AG10803 (cell line): ENCODE data around the gene CXCR6.

Source experiments
- DNase-seq: peaks from one replicate; pipeline ENCODE4 v3.0.0; 2010; ENCODE audit warnings: low read depth
- H3K4me3 ChIP-seq: 2 replicates; pipeline ENCODE4 v1.5.1; 2011; ENCODE audit warnings: mild to moderate bottlenecking, low read length, control low read depth
- CTCF ChIP-seq: conservative IDR thresholded peaks from 2 replicates; pipeline ENCODE4 v1.5.1; 2011; ENCODE audit warnings: mild to moderate bottlenecking, low read length, control low read depth, inconsistent platforms

The CXCR6 gene

GRCh38 chr3:45922039-45922326 is 21.3 kb upstream of the CXCR6 start:
- DNase-seq, result no peak
- no peak for TF ChIP-seq CTCF

GRCh38 chr3:45922950-45923590 is 20.2 kb upstream of the CXCR6 start:
- no peak overlapping the region for H3K4me3 ChIP-seq
- TF ChIP-seq CTCF, result no peak
- no peak for DNase-seq

More at GRCh38 chr3:45922039-45922326, 21.3 kb upstream of the CXCR6 start:
- no peak overlapping the region for H3K4me3 ChIP-seq

GRCh38 chr3:45923755-45924154 is 19.5 kb upstream of the CXCR6 start:
- TF ChIP-seq CTCF, result no peak
- H3K4me3 ChIP-seq, result no peak overlapping the region
- peak; percentile 55 for DNase-seq

- no peak for TF ChIP-seq CTCF
- H3K4me3 ChIP-seq, result no peak overlapping the region
- DNase-seq, result peak; percentile 46
Observed at GRCh38 chr3:45927881-45928280, 15.4 kb upstream of the CXCR6 start.

- TF ChIP-seq CTCF, result peak; percentile 81
- no peak overlapping the region for H3K4me3 ChIP-seq
- peak; percentile 16 for DNase-seq
Observed at GRCh38 chr3:45929042-45929679, 14.1 kb upstream of the CXCR6 start.

- DNase-seq, result no peak
- no peak for TF ChIP-seq CTCF
- no peak overlapping the region for H3K4me3 ChIP-seq
Observed at GRCh38 chr3:45931496-45931895, 11.8 kb upstream of the CXCR6 start.

GRCh38 chr3:45932112-45932511 is 11.2 kb upstream of the CXCR6 start:
- DNase-seq, result no peak
- no peak overlapping the region for H3K4me3 ChIP-seq
- no peak for TF ChIP-seq CTCF
